ENCODE results near the gene C1QTNF1.

Gene C1QTNF1

GRCh38 chr17:79094261-79094660 lies 70.3 kb downstream of the C1QTNF1 start:
- TF ChIP-seq TSHZ2 (CRISPR knock-in tag; IDR thresholded peaks at IDR 0.05) (no peak), CREB5 (CRISPR knock-in tag; IDR thresholded peaks at IDR 0.05; ENCODE audit: low read depth) (no peak), CSRNP3 (CRISPR knock-in tag; IDR thresholded peaks at IDR 0.05) (no peak)
- ATAC-seq: no peak

- TF ChIP-seq ZFP30 (CRISPR knock-in tag; IDR thresholded peaks at IDR 0.05) (no peak), ISL1 (CRISPR knock-in tag; IDR thresholded peaks at IDR 0.05) (no peak)
- ATAC-seq: no peak
These were observed 71.5 kb downstream of the C1QTNF1 start for GRCh38 chr17:79095345-79096055.

- no peak for ATAC-seq
- TF ChIP-seq ARNTL (CRISPR knock-in tag; IDR thresholded peaks at IDR 0.05; ENCODE audit: borderline replicate concordance, low read depth) (no peak), PATZ1 (CRISPR knock-in tag; IDR thresholded peaks at IDR 0.05; ENCODE audit: borderline replicate concordance) (no peak), TCF4 (CRISPR knock-in tag; IDR thresholded peaks at IDR 0.05; ENCODE audit: borderline replicate concordance) (no peak), GLIS3 (CRISPR knock-in tag; IDR thresholded peaks at IDR 0.05) (no peak), CSRNP3 (CRISPR knock-in tag; IDR thresholded peaks at IDR 0.05) (no peak), SNAI2 (CRISPR knock-in tag; IDR thresholded peaks at IDR 0.05) (no peak), ZFP3 (CRISPR knock-in tag; IDR thresholded peaks at IDR 0.05) (no peak), OSR1 (CRISPR knock-in tag; IDR thresholded peaks at IDR 0.05) (no peak), CSDC2 (CRISPR knock-in tag; IDR thresholded peaks at IDR 0.05) (no peak), PPARA (CRISPR knock-in tag; IDR thresholded peaks at IDR 0.05; ENCODE audit: borderline replicate concordance) (no peak), CREB5 (CRISPR knock-in tag; IDR thresholded peaks at IDR 0.05; ENCODE audit: low read depth) (no peak)
These were observed 72.5 kb downstream of the C1QTNF1 start for GRCh38 chr17:79096477-79096876.

- ATAC-seq: no peak
- TF ChIP-seq CSDC2 (CRISPR knock-in tag; IDR thresholded peaks at IDR 0.05) (no peak), ZNF70 (CRISPR knock-in tag; IDR thresholded peaks at IDR 0.05) (no peak), GLIS3 (CRISPR knock-in tag; IDR thresholded peaks at IDR 0.05) (no peak), ZFP3 (CRISPR knock-in tag; IDR thresholded peaks at IDR 0.05) (no peak), OSR1 (CRISPR knock-in tag; IDR thresholded peaks at IDR 0.05) (no peak), ZC3H10 (CRISPR knock-in tag; IDR thresholded peaks at IDR 0.05) (no peak), POU6F1 (CRISPR knock-in tag; IDR thresholded peaks at IDR 0.05; ENCODE audit: borderline replicate concordance, low read depth) (no peak), RARB (CRISPR knock-in tag; IDR thresholded peaks at IDR 0.05) (no peak)
These were observed 73.5 kb downstream of the C1QTNF1 start for GRCh38 chr17:79097226-79098055.

Measured in SK-N-SH treated with all-trans-retinoic acid at 6 μM for 48 hours (cell line).